NT2/D1 (cell line): ENCODE results near the gene ZNF777.

ENCODE experiments used
- DNase-seq: peaks from one replicate; pipeline ENCODE4 v3.0.0-alpha.2; 2011; ENCODE audit warnings: low read depth, low spot score
- H3K27me3 ChIP-seq: 2 replicates; pipeline ENCODE4 v1.6.0; 2011; ENCODE audit warnings: mild to moderate bottlenecking; ENCODE audit not compliant: insufficient read length, insufficient read depth
- H3K36me3 ChIP-seq: 2 replicates; pipeline ENCODE4 v1.6.1; 2011; ENCODE audit warnings: mild to moderate bottlenecking, low read length, mixed read lengths; ENCODE audit not compliant: insufficient read depth, insufficient read length
- H3K4me1 ChIP-seq: 2 replicates; pipeline ENCODE4 v1.5.1; 2011; ENCODE audit not compliant: insufficient read depth, insufficient read length
- H3K4me3 ChIP-seq: 2 replicates; pipeline ENCODE4 v1.5.1; 2011; ENCODE audit warnings: low read depth; ENCODE audit not compliant: insufficient read length
- H3K9ac ChIP-seq: 2 replicates; pipeline ENCODE4 v1.6.0; 2011; ENCODE audit warnings: low read depth; ENCODE audit not compliant: insufficient read length
- H3K9me3 ChIP-seq: 2 replicates; pipeline ENCODE4 v1.5.1; 2011; ENCODE audit warnings: mild to moderate bottlenecking, low read length; ENCODE audit not compliant: insufficient read depth
- SUZ12 ChIP-seq: IDR thresholded peaks from 2 replicates; pipeline ENCODE4 v1.6.1; 2011; ENCODE audit not compliant: insufficient read length, insufficient read depth; ENCODE audit errors: extremely low read depth
- YY1 ChIP-seq: IDR thresholded peaks from 2 replicates; pipeline ENCODE4 v1.6.1; 2011; ENCODE audit not compliant: insufficient read length, insufficient read depth
- ZNF274 ChIP-seq: IDR thresholded peaks from 2 replicates; pipeline ENCODE4 v1.6.1; 2011; ENCODE audit warnings: mild to moderate bottlenecking, low read depth, low read length

ZNF777 gene

GRCh38 chr7:149444287-149444686 lies 16.6 kb downstream of the ZNF777 start:
- no peak overlapping the region for H3K4me3 ChIP-seq
- DNase-seq: no peak
- H3K9me3 ChIP-seq: no peaks in the 10 kb centered on the region
- H3K27me3 ChIP-seq: no peaks in the 10 kb centered on the region
- no peak for TF ChIP-seq YY1
- no peak for TF ChIP-seq ZNF274
- no peak for TF ChIP-seq SUZ12
- H3K4me1 ChIP-seq: no peaks in the 10 kb centered on the region
- peaks cover 24% of the 10 kb centered on the region for H3K36me3 ChIP-seq
- H3K9ac ChIP-seq: no peak overlapping the region

- no peak overlapping the region for H3K4me3 ChIP-seq
- DNase-seq: no peak
- peaks cover 18% of the 10 kb centered on the region for H3K36me3 ChIP-seq
- TF ChIP-seq YY1 (no peak), SUZ12 (no peak), ZNF274 (no peak)
- no peaks in the 10 kb centered on the region for H3K4me1 ChIP-seq
- H3K27me3 ChIP-seq: no peaks in the 10 kb centered on the region
- no peak overlapping the region for H3K9ac ChIP-seq
- H3K9me3 ChIP-seq: no peaks in the 10 kb centered on the region
Measured at GRCh38 chr7:149443523-149443922, 17.3 kb downstream of the ZNF777 start.

GRCh38 chr7:149442924-149443323 lies 17.9 kb downstream of the ZNF777 start:
- Histone ChIP-seq H3K9me3 (no peaks in the 10 kb centered on the region), H3K4me1 (no peaks in the 10 kb centered on the region), H3K36me3 (peaks cover 18% of the 10 kb centered on the region), H3K27me3 (no peaks in the 10 kb centered on the region), H3K9ac (no peak overlapping the region), H3K4me3 (no peak overlapping the region)
- no peak for DNase-seq
- TF ChIP-seq SUZ12 (no peak), YY1 (no peak), ZNF274 (no peak)

GRCh38 chr7:149440222-149440621 lies 20.6 kb downstream of the ZNF777 start:
- H3K9me3 ChIP-seq: no peaks in the 10 kb centered on the region
- H3K36me3 ChIP-seq: peaks cover 9% of the 10 kb centered on the region
- H3K4me1 ChIP-seq: no peaks in the 10 kb centered on the region
- TF ChIP-seq YY1 (no peak), SUZ12 (no peak), ZNF274 (no peak)
- DNase-seq: no peak
- no peak overlapping the region for H3K9ac ChIP-seq
- H3K4me3 ChIP-seq: no peak overlapping the region
- no peaks in the 10 kb centered on the region for H3K27me3 ChIP-seq

DNA sequence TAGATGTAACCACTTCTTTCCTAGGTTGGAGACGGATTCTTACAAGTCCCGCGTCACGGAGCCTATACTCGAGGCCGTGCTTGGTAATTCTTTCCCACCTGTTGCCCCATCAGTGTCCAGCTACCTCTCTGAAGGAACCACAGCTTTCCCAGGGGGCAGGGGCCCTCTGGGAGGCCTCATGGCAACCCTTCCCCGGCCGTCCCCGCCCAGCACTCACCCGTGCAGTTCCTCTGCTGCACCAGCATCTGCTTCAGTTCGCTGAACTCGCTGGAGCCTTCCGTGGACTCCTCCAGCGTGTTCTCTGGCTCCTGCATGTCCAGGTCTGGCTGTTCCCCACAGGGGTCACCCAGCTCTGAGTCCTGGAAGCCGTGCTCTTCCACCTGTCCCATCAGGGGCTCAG lies 24.5 kb downstream of the ZNF777 start:
- Histone ChIP-seq H3K9ac (no peak overlapping the region), H3K27me3 (no peaks in the 10 kb centered on the region), H3K4me3 (no peak overlapping the region), H3K9me3 (no peaks in the 10 kb centered on the region), H3K36me3 (peaks cover 33% of the 10 kb centered on the region), H3K4me1 (no peaks in the 10 kb centered on the region)
- TF ChIP-seq ZNF274 (no peak), YY1 (no peak), SUZ12 (no peak)
- no peak for DNase-seq

DNA sequence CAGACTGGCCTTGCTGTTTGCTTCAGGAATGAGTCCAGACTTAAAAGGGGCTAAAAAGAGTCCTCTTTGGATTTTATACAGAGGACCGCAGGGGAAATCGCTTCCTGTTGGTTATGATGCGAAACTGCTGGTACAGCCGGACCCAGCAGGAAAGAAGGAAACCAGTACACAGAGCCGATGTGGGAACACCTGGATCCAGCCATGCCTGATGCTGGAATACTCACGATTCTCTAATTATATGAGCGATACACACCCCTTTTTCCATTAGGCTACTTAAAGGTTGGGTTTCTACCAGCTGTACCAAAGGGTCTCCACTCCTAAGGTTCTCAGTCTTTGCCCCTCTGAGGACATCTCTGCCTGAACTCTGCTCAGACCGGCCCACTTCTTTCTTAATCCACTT lies 27.7 kb downstream of the ZNF777 start:
- TF ChIP-seq YY1: no peak
- no peak for TF ChIP-seq ZNF274
- TF ChIP-seq SUZ12: no peak
- Histone ChIP-seq H3K4me3 (no peak overlapping the region), H3K9me3 (no peaks in the 10 kb centered on the region), H3K36me3 (peaks cover 42% of the 10 kb centered on the region), H3K4me1 (no peaks in the 10 kb centered on the region), H3K27me3 (no peaks in the 10 kb centered on the region), H3K9ac (no peak overlapping the region)
- DNase-seq: no peak

DNA sequence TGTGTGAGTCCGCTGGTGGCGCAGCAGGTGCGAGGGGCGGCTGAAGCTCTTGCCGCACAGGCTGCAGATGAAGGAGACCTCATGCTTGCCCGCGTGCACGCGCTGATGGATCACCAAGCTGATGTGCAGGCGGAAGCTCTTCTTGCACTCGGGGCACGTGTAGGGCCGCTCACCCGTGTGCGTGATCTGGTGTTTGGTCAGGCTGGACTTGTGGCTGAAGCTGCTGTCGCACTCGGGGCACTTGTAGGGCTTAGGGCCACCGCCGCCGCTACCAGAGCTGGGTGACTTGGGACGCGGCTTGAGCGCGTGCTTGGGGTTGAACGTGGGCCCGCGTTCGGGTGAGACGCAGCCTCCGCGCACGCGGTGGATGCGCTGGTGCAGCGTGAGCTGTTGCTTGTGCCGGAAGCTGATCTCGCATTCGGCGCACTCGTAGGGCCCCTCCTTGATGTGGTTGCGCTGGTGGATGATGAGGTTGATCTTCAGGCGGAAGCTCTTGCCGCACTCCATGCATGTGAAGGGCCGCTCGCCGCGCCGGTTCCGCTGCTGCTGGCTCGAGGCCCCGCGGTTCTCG lies 28.7 kb downstream of the ZNF777 start:
- peaks cover 42% of the 10 kb centered on the region for H3K36me3 ChIP-seq
- DNase-seq: no peak
- H3K4me1 ChIP-seq: no peaks in the 10 kb centered on the region
- TF ChIP-seq YY1 (no peak), ZNF274 (no peak), SUZ12 (no peak)
- H3K4me3 ChIP-seq: no peak overlapping the region
- H3K27me3 ChIP-seq: no peaks in the 10 kb centered on the region
- no peaks in the 10 kb centered on the region for H3K9me3 ChIP-seq
- no peak overlapping the region for H3K9ac ChIP-seq

DNA sequence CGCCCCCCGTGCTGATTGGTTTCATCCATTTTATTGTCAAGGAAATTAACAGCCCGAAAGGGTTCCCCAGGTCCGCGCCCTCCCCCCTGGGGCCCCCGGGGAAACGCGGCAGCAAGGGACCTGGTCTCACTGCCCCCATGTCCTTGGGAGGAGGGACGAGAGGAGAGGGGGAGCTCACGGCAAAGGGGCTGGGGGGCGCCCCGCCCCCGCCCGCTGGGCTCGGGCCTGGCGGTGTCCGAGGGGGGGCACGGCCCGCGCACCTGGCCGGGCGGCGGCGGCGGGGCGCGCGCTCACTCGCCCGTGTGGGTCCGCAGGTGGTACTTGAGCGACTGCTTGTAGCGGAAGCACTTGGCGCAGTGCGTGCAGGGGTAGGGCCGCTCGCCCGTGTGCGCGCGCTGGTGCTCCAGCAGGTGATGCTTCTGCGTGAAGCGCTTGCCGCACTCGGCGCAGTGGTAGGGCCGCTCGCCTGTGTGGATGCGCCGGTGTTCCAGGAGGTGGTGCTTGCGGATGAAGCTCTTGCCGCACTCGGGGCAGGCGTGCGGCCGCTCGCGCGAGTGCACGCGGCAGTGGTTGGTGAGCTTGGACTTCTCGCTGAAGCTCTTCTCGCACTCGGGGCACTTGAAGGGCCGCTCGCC lies 29.3 kb downstream of the ZNF777 start:
- H3K27me3 ChIP-seq: no peaks in the 10 kb centered on the region
- no peak overlapping the region for H3K4me3 ChIP-seq
- no peaks in the 10 kb centered on the region for H3K9me3 ChIP-seq
- H3K36me3 ChIP-seq: peaks cover 41% of the 10 kb centered on the region
- H3K4me1 ChIP-seq: no peaks in the 10 kb centered on the region
- TF ChIP-seq YY1 (no peak), SUZ12 (no peak), ZNF274 (no peak)
- H3K9ac ChIP-seq: no peak overlapping the region
- DNase-seq: no peak
